RCC 7860 (cell line): ENCODE results near the gene ANKRD63.

Source experiments
- DNase-seq: peaks from one replicate; pipeline ENCODE4 v3.0.0-alpha.2; 2015; ENCODE audit warnings: low spot score
- FAIRE-seq: peaks from 2 replicates; lab custom pipeline; 2012; peaks lifted over from hg19 to GRCh38; lab: Jason Lieb, UNC

The ANKRD63 gene

GRCh38 chr15:40280260-40281056 lies 2.4 kb downstream of the ANKRD63 start:
- FAIRE-seq (no peak), DNase-seq (no peak)

DNA sequence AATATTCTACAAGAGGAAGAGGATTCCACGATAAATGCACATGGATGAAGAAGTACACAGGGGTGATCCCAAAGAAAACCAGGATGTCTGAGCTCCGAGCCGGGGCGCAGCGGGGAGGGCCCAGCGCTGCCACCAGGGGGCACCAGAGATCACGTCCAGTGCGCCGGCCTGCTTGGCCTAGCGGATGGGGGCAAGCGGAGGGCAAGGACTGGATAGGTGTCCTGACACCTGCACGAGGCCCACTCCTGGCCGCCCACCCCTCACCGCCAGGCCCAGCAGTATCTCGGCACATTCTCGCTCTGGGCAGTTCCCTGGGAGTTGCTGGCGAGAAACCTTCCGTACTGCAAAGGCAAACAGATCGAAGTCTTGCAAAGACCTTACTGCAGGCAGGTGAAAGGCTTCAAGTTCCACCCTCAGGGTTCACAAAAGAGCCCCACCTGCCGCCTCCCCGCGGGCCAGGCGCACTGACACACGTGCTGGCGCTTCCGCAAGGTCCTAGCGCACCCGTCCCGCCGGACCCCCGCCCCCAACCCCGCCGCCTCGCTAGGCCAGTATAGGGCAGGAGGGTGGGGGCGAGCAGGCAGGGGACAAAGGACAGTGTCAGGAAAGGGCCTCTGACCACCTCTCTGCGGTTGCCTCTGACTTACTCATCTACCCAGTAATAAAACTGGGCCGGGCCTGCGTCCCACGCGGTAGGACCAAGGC lies 3.3 kb downstream of the ANKRD63 start:
- DNase-seq (peak; percentile 19), FAIRE-seq (no peak)

DNA sequence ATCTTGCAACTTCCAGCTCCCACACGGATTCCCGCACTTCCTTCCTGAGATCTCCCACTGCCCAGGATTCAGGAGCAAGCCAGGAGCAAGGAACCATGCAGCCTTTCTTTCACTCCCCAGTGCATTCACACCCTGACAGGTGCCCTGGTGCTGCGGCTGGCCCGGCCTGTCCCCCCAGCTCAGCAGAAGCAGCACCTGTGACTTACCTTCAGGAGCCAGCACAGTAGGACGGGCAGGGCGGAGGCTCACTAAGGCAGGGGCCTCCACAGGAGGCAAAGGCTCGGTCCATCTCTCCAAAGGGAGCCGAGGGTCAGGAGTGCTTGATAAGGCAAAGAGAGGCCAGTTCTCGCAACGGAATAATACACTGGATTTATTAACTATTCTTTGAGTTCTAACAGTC lies 4.8 kb downstream of the ANKRD63 start:
- FAIRE-seq: no peak
- no peak for DNase-seq

DNA sequence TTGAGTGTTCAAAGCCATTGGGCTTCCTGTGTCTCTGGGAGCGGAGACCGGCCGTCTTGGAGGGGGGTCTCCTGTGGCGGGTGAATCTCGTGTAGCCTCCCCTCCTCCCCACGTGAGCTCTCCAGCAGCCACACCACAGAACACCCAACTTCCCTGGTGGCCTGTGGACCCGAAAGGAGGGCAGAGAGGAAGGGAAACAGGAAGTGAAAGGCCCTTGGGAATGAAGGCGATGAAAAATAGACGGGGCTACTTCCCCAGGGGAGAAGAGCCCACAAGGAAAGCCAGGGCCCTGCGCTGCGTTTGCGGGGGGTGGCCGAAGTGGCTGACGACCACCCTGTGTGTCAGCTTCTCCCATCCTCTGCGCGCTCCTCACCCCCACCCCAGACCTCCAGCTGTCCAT lies 5.4 kb downstream of the ANKRD63 start:
- FAIRE-seq (no peak), DNase-seq (no peak)

DNA sequence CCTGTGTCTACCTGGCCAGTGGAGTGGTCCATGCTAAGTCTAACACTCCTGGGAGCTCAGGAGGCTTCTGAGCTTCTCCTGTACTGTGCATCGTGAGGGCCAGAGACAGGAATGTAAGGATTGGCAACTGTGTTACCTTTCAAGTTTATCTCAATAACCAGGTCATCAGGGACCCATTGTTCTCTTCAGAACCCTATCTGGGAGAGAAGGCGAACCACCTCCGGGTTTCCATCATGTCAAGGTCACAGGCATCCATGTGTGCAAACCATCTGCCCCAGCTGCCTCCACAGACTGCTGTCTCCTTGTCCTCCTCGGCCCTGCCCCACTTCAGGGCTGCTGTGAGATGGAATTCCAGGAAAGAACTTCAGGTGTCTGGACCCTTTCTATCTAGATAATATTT lies 5.9 kb downstream of the ANKRD63 start:
- FAIRE-seq (no peak), DNase-seq (no peak)

DNA sequence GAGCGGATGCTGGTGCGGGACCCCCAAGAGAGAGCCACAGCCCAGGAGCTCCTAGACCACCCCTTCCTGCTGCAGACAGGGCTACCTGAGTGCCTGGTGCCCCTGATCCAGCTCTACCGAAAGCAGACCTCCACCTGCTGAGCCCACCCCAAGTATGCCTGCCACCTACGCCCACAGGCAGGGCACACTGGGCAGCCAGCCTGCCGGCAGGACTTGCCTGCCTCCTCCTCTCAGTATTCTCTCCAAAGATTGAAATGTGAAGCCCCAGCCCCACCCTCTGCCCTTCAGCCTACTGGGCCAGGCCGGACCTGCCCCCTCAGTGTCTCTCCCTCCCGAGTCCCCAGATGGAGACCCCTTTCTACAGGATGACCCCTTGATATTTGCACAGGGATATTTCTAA lies 6.9 kb downstream of the ANKRD63 start:
- FAIRE-seq (no peak), DNase-seq (no peak)

- no peak for DNase-seq
- no peak for FAIRE-seq
These were observed 7.3 kb downstream of the ANKRD63 start for GRCh38 chr15:40275523-40275922.

- peak; percentile 50 for DNase-seq
- FAIRE-seq: no peak
These were observed 8.3 kb downstream of the ANKRD63 start for GRCh38 chr15:40274350-40275274.

GRCh38 chr15:40273428-40273827 lies 9.4 kb downstream of the ANKRD63 start:
- FAIRE-seq (no peak), DNase-seq (no peak)

DNA sequence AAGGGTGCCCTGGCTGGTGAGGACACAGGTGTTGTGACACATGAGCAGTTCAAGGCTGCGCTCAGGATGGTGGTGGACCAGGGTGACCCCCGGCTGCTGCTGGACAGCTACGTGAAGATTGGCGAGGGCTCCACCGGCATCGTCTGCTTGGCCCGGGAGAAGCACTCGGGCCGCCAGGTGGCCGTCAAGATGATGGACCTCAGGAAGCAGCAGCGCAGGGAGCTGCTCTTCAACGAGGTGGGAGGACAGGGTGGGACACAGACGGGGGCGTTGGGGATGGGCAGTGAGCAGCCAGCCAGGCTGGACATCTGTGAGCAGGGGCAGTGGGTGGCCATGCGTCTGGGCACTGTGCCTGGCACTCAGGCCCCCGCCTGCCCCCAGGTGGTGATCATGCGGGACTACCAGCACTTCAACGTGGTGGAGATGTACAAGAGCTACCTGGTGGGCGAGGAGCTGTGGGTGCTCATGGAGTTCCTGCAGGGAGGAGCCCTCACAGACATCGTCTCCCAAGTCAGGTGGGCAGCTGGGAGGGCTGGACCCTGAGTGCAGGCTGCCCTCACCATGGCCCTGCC lies 10.3 kb downstream of the ANKRD63 start:
- FAIRE-seq: no peak
- no peak for DNase-seq

GRCh38 chr15:40271685-40272484 lies 11.0 kb downstream of the ANKRD63 start:
- DNase-seq (no peak), FAIRE-seq (no peak)

GRCh38 chr15:40270246-40270995 lies 12.4 kb downstream of the ANKRD63 start:
- no peak for FAIRE-seq

GRCh38 chr15:40269604-40270003 lies 13.3 kb downstream of the ANKRD63 start:
- no peak for FAIRE-seq

More at GRCh38 chr15:40270246-40270995, 12.4 kb downstream of the ANKRD63 start:
- DNase-seq: no peak

GRCh38 chr15:40267670-40268069 lies 15.2 kb downstream of the ANKRD63 start:
- DNase-seq (no peak), FAIRE-seq (no peak)

More at GRCh38 chr15:40269604-40270003, 13.3 kb downstream of the ANKRD63 start:
- DNase-seq: no peak

GRCh38 chr15:40266828-40267304 lies 16.0 kb downstream of the ANKRD63 start:
- peak; percentile 92 for DNase-seq
- peak; percentile 88 for FAIRE-seq

GRCh38 chr15:40265875-40266274 lies 17.0 kb downstream of the ANKRD63 start:
- FAIRE-seq (no peak), DNase-seq (no peak)

DNA sequence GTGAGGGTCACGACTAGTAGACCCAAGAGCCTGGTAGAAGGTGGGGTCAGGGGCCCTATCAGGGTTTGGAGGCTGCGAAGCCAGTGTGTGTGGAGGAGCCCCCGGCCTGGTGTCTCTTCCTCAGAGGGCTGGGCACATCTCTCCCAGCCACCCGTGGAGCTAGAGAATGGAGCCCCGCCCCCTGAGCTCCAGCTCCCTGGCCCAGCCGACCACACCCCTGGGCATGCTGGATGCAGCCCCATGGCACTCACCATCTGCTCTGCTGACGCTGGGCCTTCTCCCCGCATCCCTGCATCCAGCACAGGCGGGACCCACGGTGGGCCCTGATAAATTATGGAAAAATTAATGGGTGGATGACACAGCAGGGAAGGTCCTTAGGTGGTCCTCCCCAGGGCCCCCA lies 17.5 kb downstream of the ANKRD63 start:
- FAIRE-seq: no peak

GRCh38 chr15:40264321-40265153 lies 18.3 kb downstream of the ANKRD63 start:
- FAIRE-seq (no peak), DNase-seq (no peak)

More for the DNA sequence above, 17.5 kb downstream of the ANKRD63 start:
- DNase-seq: no peak
